Measurements from ENCODE around the gene ATG5. TPM values are rescaled to one million over a fixed set of nuclear protein-coding genes. Genes with fewer than 3 reads are reported as not detected.

ATG5 gene
- polyA plus RNA-seq, 1 of the 3 experiments (the other 2 are of a cell fraction) = 15.5 TPM

- ChIA-PET POLR2A (no interaction called here), CTCF (no interaction called here)
- H3K4me3 ChIP-seq (ENCODE audit: low read depth in 2 of 2, low read length in 1 of 2) = no peak overlapping the region
- peaks cover 6% of the 10 kb centered on the region for H3F3A ChIP-seq (replicated peaks; ENCODE audit: insufficient read depth)
- H3K9me3 ChIP-seq = no peaks in the 10 kb centered on the region
- H2AFZ ChIP-seq (ENCODE audit: low read depth) = no peak overlapping the region
- H3K79me2 ChIP-seq (ENCODE audit: insufficient read depth) = no peaks in the 10 kb centered on the region
- no peaks in the 10 kb centered on the region for H4K20me1 ChIP-seq (ENCODE audit: insufficient read depth)
- H3K27ac ChIP-seq (ENCODE audit: low read depth in 2 of 2, low read length in 1 of 2) = no peak overlapping the region
- no peak overlapping the region for H3K4me2 ChIP-seq
- H3K27me3 ChIP-seq (ENCODE audit: insufficient read depth) = no peaks in the 10 kb centered on the region
- DNase-seq = no peak
- H3K36me3 ChIP-seq (replicated peaks in 1 of 2; ENCODE audit: control insufficient read depth in 1 of 2, insufficient read depth in 2 of 2, low read length in 1 of 2) = no peaks in the 10 kb centered on the region
- peaks cover 0 to 15% of the 10 kb centered on the region in 2 experiments; a peak in 2 of 4 replicates for H3K4me1 ChIP-seq (ENCODE audit: control insufficient read depth in 1 of 2, insufficient read depth in 2 of 2, low read depth in 1 of 2, low read length in 1 of 2)
- TF ChIP-seq TCF12 (IDR thresholded peaks at IDR 0.05) (no peak), RXRA (IDR thresholded peaks at IDR 0.05; ENCODE audit: borderline replicate concordance, low read depth) (no peak), USF1 (IDR thresholded peaks at IDR 0.05; ENCODE audit: borderline replicate concordance, low read depth) (no peak), GATA2 (CRISPR knock-in tag; IDR thresholded peaks at IDR 0.05) (no peak), MEF2A (IDR thresholded peaks at IDR 0.05; ENCODE audit: borderline replicate concordance, low read depth) (no peak), PBX3 (IDR thresholded peaks at IDR 0.05) (no peak), FOXJ3 (CRISPR knock-in tag; IDR thresholded peaks at IDR 0.05) (no peak), EZH2phosphoT487 (IDR thresholded peaks at IDR 0.05; ENCODE audit: borderline replicate concordance, low read depth) (no peak), ZBTB33 (IDR thresholded peaks at IDR 0.05; ENCODE audit: borderline replicate concordance, low read depth) (no peak), RCOR1 (IDR thresholded peaks at IDR 0.05; ENCODE audit: low read length) (no peak), JUND (IDR thresholded peaks at IDR 0.05) (no peak), ELF1 (IDR thresholded peaks at IDR 0.05) (no peak), SIN3A (IDR thresholded peaks at IDR 0.05; ENCODE audit: borderline replicate concordance, low read depth, low read length) (no peak), NRF1 (IDR thresholded peaks at IDR 0.05; ENCODE audit: low read depth, low read length) (no peak), RFX5 (IDR thresholded peaks at IDR 0.05; ENCODE audit: low read length) (no peak), USF2 (IDR thresholded peaks at IDR 0.05; ENCODE audit: borderline replicate concordance, low read depth, low read length) (no peak), CTCF (IDR thresholded peaks at IDR 0.05) (no peak), POLR2AphosphoS5 (IDR thresholded peaks at IDR 0.05; ENCODE audit: low read depth, low read length) (no peak)
- WGBS (ENCODE audit: low lambda C conversion rate) = 96% methylated on average over 11 of the region's 12 CpGs
- H3K9ac ChIP-seq = no peak overlapping the region
- no peaks in the 10 kb centered on the region for H3K9me2 ChIP-seq
Measured at GRCh38 chr6:106143665-106144064, 181.9 kb downstream of the ATG5 start.

All from SK-N-SH (cell line).